IMR-90 (cell line): ENCODE measurements around the gene C14orf119. TPM values are rescaled to one million over a fixed set of nuclear protein-coding genes. Genes with fewer than 3 reads are reported as not detected.

Source experiments
- ATAC-seq: fragments of 200-7000 bp; cut with Tn5 transposase; 2 replicates; pipeline ENCODE4 v1.9.1; 2020; ENCODE audit warnings: low read depth, mild to moderate bottlenecking, moderate library complexity
- BruUV-seq: library from RNA; stranded (reverse); fragments of 400-500 nt; replicated peaks from 2 replicates; lab custom pipeline; 2021; lab: Mats Ljungman, UMichigan
- CTCF ChIA-PET: fragments of 300-600 bp; formaldehyde crosslinking; extraction: SDS; loops from one replicate; lab custom pipeline; 2021; ENCODE audit warnings: antibody characterized with exemption; lab: Yijun Ruan, JAX
- POLR2A ChIA-PET: fragments of 300-600 bp; sonication (Branson Sonifier 250); formaldehyde crosslinking; loops from one replicate; lab custom pipeline; 2022; ENCODE audit warnings: antibody characterized with exemption; ENCODE audit not compliant: unreplicated experiment; lab: Charles Lee
- DNase-seq: peaks from one replicate; pipeline ENCODE4 v3.0.0; 2013
- H2AFZ ChIP-seq: replicated peaks from 2 replicates; pipeline ENCODE3; 2013; ENCODE audit warnings: low read length, mild to moderate bottlenecking; ENCODE audit not compliant: poor library complexity
- H2AK5ac ChIP-seq: 2 replicates; pipeline ENCODE4 v1.6.1; 2013; ENCODE audit warnings: low read depth, low read length, inconsistent platforms
- H2AK9ac ChIP-seq: replicated peaks from 2 replicates; pipeline ENCODE3; 2013; ENCODE audit warnings: mild to moderate bottlenecking, low read depth, low read length, moderate library complexity; ENCODE audit not compliant: poor library complexity
- H2BK120ac ChIP-seq: 2 replicates; pipeline ENCODE4 v1.6.1; 2013; ENCODE audit warnings: low read depth, low read length, inconsistent platforms
- H2BK15ac ChIP-seq: 3 replicates; pipeline ENCODE4 v1.6.1; 2013; ENCODE audit warnings: low read depth, low read length, inconsistent platforms
- H2BK20ac ChIP-seq: 2 replicates; pipeline ENCODE4 v1.6.1; 2013; ENCODE audit warnings: low read depth, mild to moderate bottlenecking, inconsistent platforms, low read length, moderate library complexity
- H2BK5ac ChIP-seq: 2 replicates; pipeline ENCODE4 v1.6.1; 2013; ENCODE audit warnings: mild to moderate bottlenecking, low read depth, low read length, inconsistent platforms; ENCODE audit not compliant: poor library complexity, severe bottlenecking
- H3K14ac ChIP-seq: replicated peaks from 2 replicates; pipeline ENCODE4 v1.6.1; 2013; ENCODE audit warnings: low read depth, low read length, inconsistent platforms
- H3K18ac ChIP-seq: 2 replicates; pipeline ENCODE4 v1.6.1; 2013; ENCODE audit warnings: low read depth, low read length, control low read depth
- H3K23ac ChIP-seq: 2 replicates; pipeline ENCODE4 v1.6.1; 2013; ENCODE audit warnings: low read depth, low read length, inconsistent platforms
- H3K27ac ChIP-seq: 2 replicates; pipeline ENCODE4 v1.5.1; 2013; ENCODE audit warnings: mild to moderate bottlenecking, control low read depth, low read length; ENCODE audit not compliant: insufficient read depth
- H3K27me3 ChIP-seq: 2 replicates; pipeline ENCODE4 v1.6.1; 2013; ENCODE audit warnings: low read length; ENCODE audit not compliant: control insufficient read depth, insufficient read depth
- H3K36me3 ChIP-seq: 2 replicates; pipeline ENCODE4 v1.6.1; 2013; ENCODE audit warnings: low read length, mixed read lengths; ENCODE audit not compliant: control insufficient read depth, insufficient read depth
- H3K4ac ChIP-seq: 2 replicates; pipeline ENCODE4 v1.6.1; 2013; ENCODE audit warnings: low read depth, low read length, inconsistent platforms
- H3K4me1 ChIP-seq: 2 replicates; pipeline ENCODE4 v1.6.1; 2013; ENCODE audit warnings: low read length, mixed read lengths; ENCODE audit not compliant: control insufficient read depth, insufficient read depth
- H3K4me2 ChIP-seq: 2 replicates; pipeline ENCODE4 v1.6.1; 2013; ENCODE audit warnings: low read depth, mild to moderate bottlenecking, control low read depth, low read length, moderate library complexity
- H3K4me3 ChIP-seq: 2 replicates; pipeline ENCODE4 v1.5.1; 2013; ENCODE audit warnings: low read depth, mild to moderate bottlenecking, control low read depth, low read length, moderate library complexity; ENCODE audit not compliant: insufficient read depth
- H3K56ac ChIP-seq: 2 replicates; pipeline ENCODE4 v1.6.1; 2013; ENCODE audit warnings: low read length, inconsistent platforms; ENCODE audit not compliant: insufficient read depth; ENCODE audit errors: extremely low read depth
- H3K79me1 ChIP-seq, 2 experiments: 2 replicates each; pipeline ENCODE4 v1.6.1; 2013; ENCODE audit warnings: low read length in 2 of 2, inconsistent platforms in 1 of 2, low read depth in 1 of 2
- H3K9ac ChIP-seq: 2 replicates; pipeline ENCODE4 v1.6.1; 2013; ENCODE audit warnings: low read depth, low read length, control low read depth
- H3K9me1 ChIP-seq: 2 replicates; pipeline ENCODE4 v1.6.1; 2013; ENCODE audit warnings: low read length, inconsistent platforms; ENCODE audit not compliant: insufficient read depth
- H3K9me3 ChIP-seq: 2 replicates; pipeline ENCODE4 v1.6.1; 2013; ENCODE audit warnings: low read length; ENCODE audit not compliant: control insufficient read depth, insufficient read depth
- H4K20me1 ChIP-seq: 2 replicates; pipeline ENCODE4 v1.6.1; 2013; ENCODE audit warnings: low read length, inconsistent platforms; ENCODE audit not compliant: insufficient read depth
- H4K5ac ChIP-seq: 2 replicates; pipeline ENCODE4 v1.6.1; 2013; ENCODE audit warnings: mild to moderate bottlenecking, low read depth, low read length, control low read depth
- H4K8ac ChIP-seq, 2 experiments: 2 replicates each; pipeline ENCODE4 v1.6.1; 2013; ENCODE audit warnings: low read depth in 2 of 2, low read length in 2 of 2, control low read depth in 1 of 2, inconsistent platforms in 1 of 2
- H4K91ac ChIP-seq: 2 replicates; pipeline ENCODE4 v1.6.1; 2013; ENCODE audit warnings: low read depth, low read length, inconsistent platforms; ENCODE audit not compliant: insufficient read depth
- BHLHE40 ChIP-seq: fragments of 150-350 bp; IDR thresholded peaks from 2 replicates; pipeline ENCODE4 v1.6.1; 2016; ENCODE audit warnings: mild to moderate bottlenecking, low read depth, low read length
- CEBPB ChIP-seq: IDR thresholded peaks from 2 replicates; pipeline ENCODE4 v1.6.1; 2012; ENCODE audit warnings: low read depth, low read length, improper control_type of control experiment
- ELK1 ChIP-seq: fragments of 150-350 bp; IDR thresholded peaks from 2 replicates; pipeline ENCODE4 v1.6.1; 2016; ENCODE audit warnings: low read depth, mild to moderate bottlenecking, low read length, moderate library complexity, borderline replicate concordance
- MAFK ChIP-seq: IDR thresholded peaks from 2 replicates; pipeline ENCODE4 v1.6.1; 2012; ENCODE audit warnings: low read depth, low read length, improper control_type of control experiment
- RAD21 ChIP-seq: IDR thresholded peaks from 2 replicates; pipeline ENCODE4 v1.6.1; 2012; ENCODE audit warnings: low read length, improper control_type of control experiment
- SMC3 ChIP-seq: fragments of 150-350 bp; IDR thresholded peaks from 2 replicates; pipeline ENCODE4 v1.6.1; 2016; ENCODE audit warnings: low read depth, mild to moderate bottlenecking, antibody characterized with exemption, low read length, moderate library complexity
- WGBS, 2 experiments: methylation state at CpG; one replicate each; pipeline versions ENCODE4 v1.1.5 to v1.1.7; 2013; ENCODE audit warnings: missing lambda C conversion rate in 2 of 2; ENCODE audit not compliant: insufficient read length in 1 of 2; ENCODE audit errors: extremely low coverage in 2 of 2; 5-methylcytosine and 5-hydroxymethylcytosine counted together
- dilution Hi-C: fragments of 300-500 bp; cut with HindIII; formaldehyde crosslinking; loops from one replicate; pipeline ENCODE4 v1.14.3; 2018; ENCODE audit warnings: low sequenced_read_pairs; ENCODE audit not compliant: unreplicated experiment
- in situ Hi-C: fragments of 300-500 bp; cut with MboI; formaldehyde crosslinking; loops from 3 replicates; pipeline ENCODE4 v1.14.3; 2019; ENCODE audit warnings: low sequenced_read_pairs, inconsistent platforms, mixed read lengths
- intact Hi-C: fragments of 100-400 bp; cut with micrococcal nuclease; formaldehyde crosslinking; loops from 2 replicates; pipeline ENCODE4 v1.10.0; 2022
- polyA plus RNA-seq, 3 experiments: library from polyadenylated mRNA; depleted of rRNA; stranded (reverse); fragments of >200 nt; gene quantifications; 2 replicates each; pipeline ENCODE4 v1.2.3, GENCODE V29; 2012; ENCODE audit warnings: low replicate concordance in 1 of 3
- total RNA-seq: library from RNA; depleted of rRNA; stranded (reverse); fragments of >200 nt; gene quantifications from 2 replicates; pipeline ENCODE4 v1.2.3, GENCODE V29; 2012

Gene C14orf119
- total and polyA plus RNA-seq, 2 of the 4 experiments (the other 2 are of a cell fraction) = 74.0 to 83.7 TPM

GRCh38 chr14:23086565-23086964, 8.7 kb upstream of the C14orf119 start:
- Histone ChIP-seq H3K4me2 (no peak overlapping the region), H2BK20ac (no peak overlapping the region), H2AK9ac (no peak overlapping the region), H3K27me3 (no peaks in the 10 kb centered on the region), H2BK5ac (no peak overlapping the region), H3K4me3 (no peak overlapping the region), H2BK15ac (no peak overlapping the region), H2AK5ac (no peak overlapping the region), H4K8ac (no peak overlapping the region), H2BK120ac (no peak overlapping the region), H3K18ac (no peak overlapping the region), H2AFZ (no peak overlapping the region), H3K56ac (no peak overlapping the region), H3K9me1 (no peaks in the 10 kb centered on the region), H3K4ac (no peak overlapping the region), H3K14ac (no peak overlapping the region), H3K9ac (no peak overlapping the region), H3K36me3 (peaks cover 34% of the 10 kb centered on the region), H3K9me3 (no peaks in the 10 kb centered on the region), H3K27ac (no peak overlapping the region), H4K91ac (no peak overlapping the region), H4K5ac (no peak overlapping the region; the same call in 1 of the 2 replicates), H4K20me1 (no peaks in the 10 kb centered on the region), H3K23ac (no peak overlapping the region), H3K4me1 (no peaks in the 10 kb centered on the region), H3K79me1 (peaks cover 27 to 32% of the 10 kb centered on the region in 2 experiments)
- ATAC-seq (no peak), DNase-seq (no peak)
- WGBS, 2 experiments = no CpG with 5 or more reads among the region's 1 CpG
- no TSS peak for BruUV-seq
- TF ChIP-seq ELK1 (no peak), CEBPB (no peak), MAFK (no peak), RAD21 (no peak), SMC3 (no peak), BHLHE40 (no peak)
- ChIA-PET CTCF (interaction anchor here (2.9 kb wide), 1 partner anchor 9 kb away, joined by 11 read pairs; no protein-coding TSS in a partner anchor), POLR2A (no interaction called here)
- intact Hi-C loops (no loop called here), in situ Hi-C loops (loop anchor here (25.0 kb wide), 1 partner anchor 1051 kb away; the partner anchor contains the start of genes EMC9, FITM1, PSME1 and PSME2), dilution Hi-C loops (no loop called here)
